ENCODE results near the gene C14orf93.

DNA sequence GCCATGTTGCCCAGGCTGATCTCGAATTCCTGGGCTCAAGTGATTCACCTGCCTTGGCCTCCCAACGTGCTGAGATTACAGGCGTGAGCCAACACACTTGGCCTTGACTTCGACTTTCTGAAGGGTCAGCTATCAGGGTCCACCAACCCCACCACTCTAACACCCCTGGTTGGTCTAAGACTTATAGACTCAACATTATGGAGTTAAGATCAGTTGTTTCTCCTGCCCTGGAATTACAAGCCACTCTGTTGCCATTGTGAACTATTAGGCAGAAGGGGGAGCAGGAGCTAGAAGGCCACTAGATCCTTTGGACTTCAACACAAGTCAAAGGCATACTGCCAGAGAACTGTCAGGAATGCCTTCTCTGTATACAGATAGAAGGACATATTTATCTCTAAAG, 30.2 kb upstream of the C14orf93 start:
- TF ChIP-seq, protein P1, sequence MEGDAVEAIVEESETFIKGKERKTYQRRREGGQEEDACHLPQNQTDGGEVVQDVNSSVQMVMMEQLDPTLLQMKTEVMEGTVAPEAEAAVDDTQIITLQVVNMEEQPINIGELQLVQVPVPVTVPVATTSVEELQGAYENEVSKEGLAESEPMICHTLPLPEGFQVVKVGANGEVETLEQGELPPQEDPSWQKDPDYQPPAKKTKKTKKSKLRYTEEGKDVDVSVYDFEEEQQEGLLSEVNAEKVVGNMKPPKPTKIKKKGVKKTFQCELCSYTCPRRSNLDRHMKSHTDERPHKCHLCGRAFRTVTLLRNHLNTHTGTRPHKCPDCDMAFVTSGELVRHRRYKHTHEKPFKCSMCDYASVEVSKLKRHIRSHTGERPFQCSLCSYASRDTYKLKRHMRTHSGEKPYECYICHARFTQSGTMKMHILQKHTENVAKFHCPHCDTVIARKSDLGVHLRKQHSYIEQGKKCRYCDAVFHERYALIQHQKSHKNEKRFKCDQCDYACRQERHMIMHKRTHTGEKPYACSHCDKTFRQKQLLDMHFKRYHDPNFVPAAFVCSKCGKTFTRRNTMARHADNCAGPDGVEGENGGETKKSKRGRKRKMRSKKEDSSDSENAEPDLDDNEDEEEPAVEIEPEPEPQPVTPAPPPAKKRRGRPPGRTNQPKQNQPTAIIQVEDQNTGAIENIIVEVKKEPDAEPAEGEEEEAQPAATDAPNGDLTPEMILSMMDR (IDR thresholded peaks at IDR 0.05), result no peak
- no peak for TF ChIP-seq POLR2A (IDR thresholded peaks at IDR 0.05)
